ENCODE data around the gene RICTOR.
A peak's percentile ranks its signal among the peaks of the same experiment; 100 is the strongest.
"Not testable (repeated sequence)": the region's sequence is repeated elsewhere in the genome, so short reads cannot be mapped to it uniquely, and the experiment has no call there.

The RICTOR gene

GRCh38 chr5:39013938-39014337 is 60.3 kb downstream of the RICTOR start:
- no peak for DNase-seq (ENCODE audit: low spot score)

- not testable (repeated sequence) for DNase-seq (ENCODE audit: low spot score)
These were observed 63.2 kb downstream of the RICTOR start for GRCh38 chr5:39010958-39011357.

- DNase-seq (ENCODE audit: low spot score), result no peak
These were observed 64.2 kb downstream of the RICTOR start for GRCh38 chr5:39009981-39010380.

GRCh38 chr5:39009280-39009679 is 64.9 kb downstream of the RICTOR start:
- no peak for DNase-seq (ENCODE audit: low spot score)

- DNase-seq (ENCODE audit: low spot score), result no peak
These were observed 67.5 kb downstream of the RICTOR start for GRCh38 chr5:39006650-39007049.

- no peak for DNase-seq (ENCODE audit: low spot score)
These were observed 68.5 kb downstream of the RICTOR start for GRCh38 chr5:39005566-39006232.

- no peak for DNase-seq (ENCODE audit: low spot score)
These were observed 72.5 kb downstream of the RICTOR start for GRCh38 chr5:39001683-39002082.

GRCh38 chr5:38999037-38999436 is 75.2 kb downstream of the RICTOR start:
- no peak for DNase-seq (ENCODE audit: low spot score)

GRCh38 chr5:38997591-38997990 is 76.6 kb downstream of the RICTOR start:
- DNase-seq (ENCODE audit: low spot score), result no peak

GRCh38 chr5:38996123-38996522 is 78.1 kb downstream of the RICTOR start:
- peak; percentile 29 for DNase-seq (ENCODE audit: low spot score)

GRCh38 chr5:38994324-38994927 is 79.8 kb downstream of the RICTOR start:
- DNase-seq (ENCODE audit: low spot score), result peak; percentile 21

- DNase-seq (ENCODE audit: low spot score), result not testable (repeated sequence)
These were observed 84.1 kb downstream of the RICTOR start for GRCh38 chr5:38989974-38990719.

GRCh38 chr5:38985909-38986452 is 88.2 kb downstream of the RICTOR start:
- DNase-seq (ENCODE audit: low spot score), result no peak

- no peak for DNase-seq (ENCODE audit: low spot score)
These were observed 94.7 kb downstream of the RICTOR start for GRCh38 chr5:38979535-38979934.

GRCh38 chr5:38978036-38978435 is 96.2 kb downstream of the RICTOR start:
- no peak for DNase-seq (ENCODE audit: low spot score)

GRCh38 chr5:38968665-38969064 is 105.5 kb downstream of the RICTOR start:
- no peak for DNase-seq (ENCODE audit: low spot score)

- DNase-seq (ENCODE audit: low spot score), result no peak
These were observed 112.5 kb downstream of the RICTOR start for GRCh38 chr5:38961691-38962090.

- no peak for DNase-seq (ENCODE audit: low spot score)
These were observed 120.7 kb downstream of the RICTOR start for GRCh38 chr5:38953426-38954012.

- no peak for DNase-seq (ENCODE audit: low spot score)
These were observed 125.7 kb downstream of the RICTOR start for GRCh38 chr5:38948501-38948900.

GRCh38 chr5:38944282-38944681 is 129.9 kb downstream of the RICTOR start:
- DNase-seq (ENCODE audit: low spot score), result no peak

- no peak for DNase-seq (ENCODE audit: low spot score)
These were observed 132.3 kb downstream of the RICTOR start for GRCh38 chr5:38941912-38942311.

GRCh38 chr5:38940230-38940858 is 133.9 kb downstream of the RICTOR start:
- no peak for DNase-seq (ENCODE audit: low spot score)
